ENCODE measurements around the gene ADISSP. TPM values are rescaled to one million over a fixed set of nuclear protein-coding genes. Genes with fewer than 3 reads are reported as not detected.

The ADISSP gene
- total and polyA plus RNA-seq, 2 of the 13 experiments (the other 11 are each of a cell fraction or from before 2014, with no cell fraction given), result 38.3 to 90.6 TPM

DNA sequence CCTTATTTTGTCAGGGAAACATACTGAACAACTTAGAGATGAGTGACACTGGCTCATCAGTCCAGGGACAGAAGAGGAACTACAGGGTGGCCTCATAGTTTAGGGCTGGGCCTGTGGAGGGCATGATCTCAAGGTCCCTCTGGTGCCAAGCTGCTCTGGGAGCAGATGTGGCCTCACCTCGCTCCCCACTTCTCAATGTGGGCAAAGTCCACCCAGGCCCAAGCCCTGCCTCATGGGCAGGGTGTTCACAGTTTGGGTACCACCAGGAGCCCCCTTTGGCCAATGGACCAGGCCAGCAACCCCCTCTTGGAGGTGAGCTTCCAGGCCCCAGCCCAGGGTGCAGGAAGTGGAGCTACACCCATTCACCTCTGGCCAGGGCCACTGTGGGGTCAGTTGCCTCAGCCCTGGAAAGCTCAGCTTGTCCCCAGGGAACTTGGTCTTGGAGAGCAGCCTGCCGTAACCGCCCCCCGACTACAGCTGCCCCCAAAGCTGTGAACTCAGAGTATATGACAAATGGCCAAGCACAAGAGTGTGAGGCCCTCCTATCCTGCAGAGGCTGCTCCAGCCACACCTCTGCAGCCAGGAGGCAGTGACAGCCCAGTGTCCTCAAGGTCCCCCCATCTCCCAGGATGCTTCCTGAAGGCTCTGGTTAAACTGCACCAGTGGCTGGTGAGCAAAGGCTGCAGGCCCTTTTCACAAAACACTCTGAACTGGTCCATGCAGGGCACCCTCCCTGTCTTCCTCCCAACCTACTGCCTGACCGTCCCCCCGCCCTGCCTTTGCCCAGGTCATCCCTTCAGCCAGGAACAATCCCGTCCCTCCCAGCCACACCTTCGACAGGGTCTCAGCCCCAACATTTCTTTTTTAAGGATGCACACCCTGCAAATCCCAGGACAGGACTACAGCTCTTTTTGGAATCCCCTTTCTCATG, 3.6 kb downstream of the ADISSP start (continued):
- TF ChIP-seq, protein P1, sequence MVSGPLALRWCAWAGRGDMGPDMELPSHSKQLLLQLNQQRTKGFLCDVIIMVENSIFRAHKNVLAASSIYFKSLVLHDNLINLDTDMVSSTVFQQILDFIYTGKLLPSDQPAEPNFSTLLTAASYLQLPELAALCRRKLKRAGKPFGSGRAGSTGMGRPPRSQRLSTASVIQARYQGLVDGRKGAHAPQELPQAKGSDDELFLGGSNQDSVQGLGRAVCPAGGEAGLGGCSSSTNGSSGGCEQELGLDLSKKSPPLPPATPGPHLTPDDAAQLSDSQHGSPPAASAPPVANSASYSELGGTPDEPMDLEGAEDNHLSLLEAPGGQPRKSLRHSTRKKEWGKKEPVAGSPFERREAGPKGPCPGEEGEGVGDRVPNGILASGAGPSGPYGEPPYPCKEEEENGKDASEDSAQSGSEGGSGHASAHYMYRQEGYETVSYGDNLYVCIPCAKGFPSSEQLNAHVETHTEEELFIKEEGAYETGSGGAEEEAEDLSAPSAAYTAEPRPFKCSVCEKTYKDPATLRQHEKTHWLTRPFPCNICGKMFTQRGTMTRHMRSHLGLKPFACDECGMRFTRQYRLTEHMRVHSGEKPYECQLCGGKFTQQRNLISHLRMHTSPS (CRISPR knock-in tag; IDR thresholded peaks at IDR 0.05; ENCODE audit: low read depth), result peak; percentile 69
- no peak for TF ChIP-seq ZMYM2 (CRISPR knock-in tag; IDR thresholded peaks at IDR 0.05)
- TF ChIP-seq ATRX (CRISPR knock-in tag; IDR thresholded peaks at IDR 0.05; ENCODE audit: borderline replicate concordance), result no peak
- TF ChIP-seq, protein P2, sequence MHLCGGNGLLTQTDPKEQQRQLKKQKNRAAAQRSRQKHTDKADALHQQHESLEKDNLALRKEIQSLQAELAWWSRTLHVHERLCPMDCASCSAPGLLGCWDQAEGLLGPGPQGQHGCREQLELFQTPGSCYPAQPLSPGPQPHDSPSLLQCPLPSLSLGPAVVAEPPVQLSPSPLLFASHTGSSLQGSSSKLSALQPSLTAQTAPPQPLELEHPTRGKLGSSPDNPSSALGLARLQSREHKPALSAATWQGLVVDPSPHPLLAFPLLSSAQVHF (CRISPR knock-in tag; IDR thresholded peaks at IDR 0.05), result no peak
- 0 out of 2 replicates have a peak, but pooled peaks have one; percentile 32 for TF ChIP-seq SPEN (CRISPR knock-in tag; IDR thresholded peaks at IDR 0.05; ENCODE audit: low read depth)
- TF ChIP-seq, protein P3, sequence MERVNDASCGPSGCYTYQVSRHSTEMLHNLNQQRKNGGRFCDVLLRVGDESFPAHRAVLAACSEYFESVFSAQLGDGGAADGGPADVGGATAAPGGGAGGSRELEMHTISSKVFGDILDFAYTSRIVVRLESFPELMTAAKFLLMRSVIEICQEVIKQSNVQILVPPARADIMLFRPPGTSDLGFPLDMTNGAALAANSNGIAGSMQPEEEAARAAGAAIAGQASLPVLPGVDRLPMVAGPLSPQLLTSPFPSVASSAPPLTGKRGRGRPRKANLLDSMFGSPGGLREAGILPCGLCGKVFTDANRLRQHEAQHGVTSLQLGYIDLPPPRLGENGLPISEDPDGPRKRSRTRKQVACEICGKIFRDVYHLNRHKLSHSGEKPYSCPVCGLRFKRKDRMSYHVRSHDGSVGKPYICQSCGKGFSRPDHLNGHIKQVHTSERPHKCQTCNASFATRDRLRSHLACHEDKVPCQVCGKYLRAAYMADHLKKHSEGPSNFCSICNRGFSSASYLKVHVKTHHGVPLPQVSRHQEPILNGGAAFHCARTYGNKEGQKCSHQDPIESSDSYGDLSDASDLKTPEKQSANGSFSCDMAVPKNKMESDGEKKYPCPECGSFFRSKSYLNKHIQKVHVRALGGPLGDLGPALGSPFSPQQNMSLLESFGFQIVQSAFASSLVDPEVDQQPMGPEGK (CRISPR knock-in tag; IDR thresholded peaks at IDR 0.05), result no peak
- TF ChIP-seq NRL (CRISPR knock-in tag; IDR thresholded peaks at IDR 0.05; ENCODE audit: borderline replicate concordance), result peak; percentile 22; the same call in 1 of the 2 replicates
- no peak for TF ChIP-seq ZNF83 (CRISPR knock-in tag; IDR thresholded peaks at IDR 0.05; ENCODE audit: borderline replicate concordance)
- TF ChIP-seq PLRG1 (conservative IDR thresholded peaks at IDR 0.05), result no peak
- peak; percentile 25; the same call in 1 of the 2 replicates for TF ChIP-seq ZNF605 (CRISPR knock-in tag; IDR thresholded peaks at IDR 0.05)
- TF ChIP-seq ZNF225 (CRISPR knock-in tag; IDR thresholded peaks at IDR 0.05), result 0 out of 2 replicates have a peak, but pooled peaks have one; percentile 55
- 0 out of 2 replicates have a peak, but pooled peaks have one; percentile 28 for TF ChIP-seq RAD21 (CRISPR knock-in tag; IDR thresholded peaks at IDR 0.05)
- no peak for TF ChIP-seq ATAD3A (CRISPR knock-in tag; IDR thresholded peaks at IDR 0.05)
- no peak for TF ChIP-seq EED (CRISPR knock-in tag; IDR thresholded peaks at IDR 0.05)
- no peak for TF ChIP-seq CHD2 (IDR thresholded peaks at IDR 0.05; ENCODE audit: low read depth, low read length)

Data from HepG2 (cell line).